Esophagus muscularis mucosa (tissue), 4 donors: ENCODE results near the gene CDON.

ENCODE experiments used
- EP300 ChIP-seq: sonication (generic); formaldehyde crosslinking; IDR thresholded peaks from one replicate; pipeline ENCODE4 v1.6.1; 2017; ENCODE audit warnings: antibody characterized with exemption
- POLR2A ChIP-seq: fragments of 450-650 bp; IDR thresholded peaks from one replicate; pipeline ENCODE4 v1.6.1; 2017; ENCODE audit warnings: antibody characterized with exemption, moderate library complexity, mild to moderate bottlenecking, low read depth
- POLR2AphosphoS5 ChIP-seq, 2 donors: sonication (generic); formaldehyde crosslinking; IDR thresholded peaks; one replicate each; pipeline ENCODE4 v1.6.1; 2017; ENCODE audit warnings: antibody characterized with exemption in 2 of 2
- TF ChIP-seq, protein P1 (sequence below), 3 experiments: fragments of 200-600 bp in 2 of 3; fragments of 450-650 bp in 1 of 3; sonication (generic) in 2 of 3; IDR thresholded peaks; one replicate each; pipeline ENCODE4 v1.5.1; 2017 to 2019; ENCODE audit warnings: antibody characterized with exemption in 3 of 3, mild to moderate bottlenecking in 2 of 3, moderate library complexity in 1 of 3

DNA sequence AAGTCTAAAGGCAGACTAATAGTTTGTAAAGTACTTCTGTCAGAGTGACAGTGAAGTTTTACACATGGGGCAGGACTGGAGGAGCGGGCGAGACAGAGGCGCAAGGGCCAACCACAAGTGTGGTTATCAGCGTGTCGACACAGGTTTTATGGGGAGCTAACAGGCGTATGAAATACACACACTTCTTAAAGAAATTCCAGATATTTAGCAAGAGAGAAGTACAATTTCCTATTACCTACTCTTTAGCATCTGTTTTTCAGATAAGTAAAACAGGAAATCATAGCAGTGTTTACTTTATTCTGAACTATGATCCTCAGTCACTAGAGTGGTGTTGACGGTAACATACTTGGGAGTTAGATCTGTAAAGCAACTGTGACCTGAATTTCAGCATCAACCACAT is 94.3 kb downstream of the CDON start:
- TF ChIP-seq POLR2A: no peak
- TF ChIP-seq POLR2AphosphoS5 (IDR thresholded peaks at IDR 0.05): no peak
- no peak for TF ChIP-seq EP300
- TF ChIP-seq, protein P1, sequence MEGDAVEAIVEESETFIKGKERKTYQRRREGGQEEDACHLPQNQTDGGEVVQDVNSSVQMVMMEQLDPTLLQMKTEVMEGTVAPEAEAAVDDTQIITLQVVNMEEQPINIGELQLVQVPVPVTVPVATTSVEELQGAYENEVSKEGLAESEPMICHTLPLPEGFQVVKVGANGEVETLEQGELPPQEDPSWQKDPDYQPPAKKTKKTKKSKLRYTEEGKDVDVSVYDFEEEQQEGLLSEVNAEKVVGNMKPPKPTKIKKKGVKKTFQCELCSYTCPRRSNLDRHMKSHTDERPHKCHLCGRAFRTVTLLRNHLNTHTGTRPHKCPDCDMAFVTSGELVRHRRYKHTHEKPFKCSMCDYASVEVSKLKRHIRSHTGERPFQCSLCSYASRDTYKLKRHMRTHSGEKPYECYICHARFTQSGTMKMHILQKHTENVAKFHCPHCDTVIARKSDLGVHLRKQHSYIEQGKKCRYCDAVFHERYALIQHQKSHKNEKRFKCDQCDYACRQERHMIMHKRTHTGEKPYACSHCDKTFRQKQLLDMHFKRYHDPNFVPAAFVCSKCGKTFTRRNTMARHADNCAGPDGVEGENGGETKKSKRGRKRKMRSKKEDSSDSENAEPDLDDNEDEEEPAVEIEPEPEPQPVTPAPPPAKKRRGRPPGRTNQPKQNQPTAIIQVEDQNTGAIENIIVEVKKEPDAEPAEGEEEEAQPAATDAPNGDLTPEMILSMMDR (IDR thresholded peaks at IDR 0.05): no peak
